Measurements from ENCODE around the gene MLC1. TPM values are rescaled to one million over a fixed set of nuclear protein-coding genes. Genes with fewer than 3 reads are reported as not detected.
"Not testable (repeated sequence)": the region's sequence is repeated elsewhere in the genome, so short reads cannot be mapped to it uniquely, and the experiment has no call there.

The MLC1 gene
- total and polyA plus RNA-seq, 5 donors, result 0.14 to 1.2 (median 0.42) TPM; not detected in 1

GRCh38 chr22:50101870-50102565 is 16.8 kb upstream of the MLC1 start:
- intact Hi-C loops (cut with DNase I), result no loop called here
- 75% methylated on average over 10 of the region's 10 CpGs for WGBS
- no peak overlapping the region for H3K4me3 ChIP-seq (ENCODE audit: low read length)
- no peak for ATAC-seq
- H3K27ac ChIP-seq (ENCODE audit: low read length), result no peak overlapping the region
- H3K27me3 ChIP-seq (ENCODE audit: control insufficient read depth, insufficient read depth), result no peaks in the 10 kb centered on the region
- no peak for DNase-seq
- H3K4me1 ChIP-seq (ENCODE audit: control insufficient read depth, insufficient read depth, low read length), result no peaks in the 10 kb centered on the region
- no peaks in the 10 kb centered on the region for H3K9me3 ChIP-seq (ENCODE audit: control insufficient read depth, low read length)

- 89% methylated on average over 3 of the region's 3 CpGs for WGBS
- ATAC-seq, result no peak
- no peak for DNase-seq
- Histone ChIP-seq H3K9me3 (ENCODE audit: control insufficient read depth, low read length) (no peaks in the 10 kb centered on the region), H3K27me3 (ENCODE audit: control insufficient read depth, insufficient read depth) (no peaks in the 10 kb centered on the region), H3K27ac (ENCODE audit: low read length) (no peak overlapping the region), H3K4me1 (ENCODE audit: control insufficient read depth, insufficient read depth, low read length) (no peaks in the 10 kb centered on the region), H3K4me3 (ENCODE audit: low read length) (no peak overlapping the region)
- intact Hi-C loops (cut with DNase I), result no loop called here
Measured at GRCh38 chr22:50098052-50098451, 12.8 kb upstream of the MLC1 start.

- ATAC-seq, result no peak
Measured at GRCh38 chr22:50092342-50092741, 7.1 kb upstream of the MLC1 start.

GRCh38 chr22:50091092-50091768 is 6.0 kb upstream of the MLC1 start:
- 84% methylated on average over 29 of the region's 29 CpGs for WGBS
- no peaks in the 10 kb centered on the region for H3K9me3 ChIP-seq (ENCODE audit: control insufficient read depth, low read length)
- no peak overlapping the region for H3K27ac ChIP-seq (ENCODE audit: low read length)
- ATAC-seq (no peak), DNase-seq (no peak)
- intact Hi-C loops (cut with DNase I), result no loop called here
- H3K27me3 ChIP-seq (ENCODE audit: control insufficient read depth, insufficient read depth), result no peaks in the 10 kb centered on the region
- no peak overlapping the region for H3K4me3 ChIP-seq (ENCODE audit: low read length)
- no peaks in the 10 kb centered on the region for H3K4me1 ChIP-seq (ENCODE audit: control insufficient read depth, insufficient read depth, low read length)

More at GRCh38 chr22:50092342-50092741, 7.1 kb upstream of the MLC1 start:
- intact Hi-C loops (cut with DNase I), result no loop called here
- Histone ChIP-seq H3K27me3 (ENCODE audit: control insufficient read depth, insufficient read depth) (no peaks in the 10 kb centered on the region), H3K9me3 (ENCODE audit: control insufficient read depth, low read length) (no peaks in the 10 kb centered on the region), H3K4me3 (ENCODE audit: low read length) (no peak overlapping the region), H3K27ac (ENCODE audit: low read length) (no peak overlapping the region), H3K4me1 (ENCODE audit: control insufficient read depth, insufficient read depth, low read length) (no peaks in the 10 kb centered on the region)
- DNase-seq, result no peak
- WGBS, result 82% methylated on average over 5 of the region's 5 CpGs

GRCh38 chr22:50090412-50090714 is 5.1 kb upstream of the MLC1 start:
- Histone ChIP-seq H3K27me3 (ENCODE audit: control insufficient read depth, insufficient read depth) (no peaks in the 10 kb centered on the region), H3K9me3 (ENCODE audit: control insufficient read depth, low read length) (no peaks in the 10 kb centered on the region), H3K4me1 (ENCODE audit: control insufficient read depth, insufficient read depth, low read length) (no peaks in the 10 kb centered on the region), H3K27ac (ENCODE audit: low read length) (no peak overlapping the region), H3K4me3 (ENCODE audit: low read length) (no peak overlapping the region)
- intact Hi-C loops (cut with DNase I), result no loop called here
- no peak for DNase-seq
- 90% methylated on average over 22 of the region's 22 CpGs for WGBS
- ATAC-seq, result no peak

GRCh38 chr22:50089682-50090411 is 4.6 kb upstream of the MLC1 start, which contains the start of gene MOV10L1:
Gene MOV10L1 (plus strand): TSS chr22:50090006. CDS start chr22:50090089, 83 bp downstream.
- H3K9me3 ChIP-seq (ENCODE audit: control insufficient read depth, low read length), result no peaks in the 10 kb centered on the region
- DNase-seq (peak; percentile 58 to 84 (median 70)), ATAC-seq (peak; percentile 25 to 65)
- no peak within 1 kb of the TSS for H3K4me3 ChIP-seq (ENCODE audit: low read length)
- no peaks in the 10 kb centered on the region for H3K27me3 ChIP-seq (ENCODE audit: control insufficient read depth, insufficient read depth)
- WGBS, result 37% methylated on average over 83 of the region's 83 CpGs
- no peaks in the 10 kb centered on the region for H3K4me1 ChIP-seq (ENCODE audit: control insufficient read depth, insufficient read depth, low read length)
- intact Hi-C loops (cut with DNase I), result no loop called here
- H3K27ac ChIP-seq (ENCODE audit: low read length), result no peak within 1 kb of the TSS

- intact Hi-C loops (cut with DNase I), result no loop called here
- H3K27me3 ChIP-seq (ENCODE audit: control insufficient read depth, insufficient read depth), result no peaks in the 10 kb centered on the region
- H3K9me3 ChIP-seq (ENCODE audit: control insufficient read depth, low read length), result no peaks in the 10 kb centered on the region
- no peak overlapping the region for H3K27ac ChIP-seq (ENCODE audit: low read length)
- 77% methylated on average over 11 of the region's 11 CpGs for WGBS
- DNase-seq, result no peak
- peaks cover 2% of the 10 kb centered on the region for H3K4me1 ChIP-seq (ENCODE audit: control insufficient read depth, insufficient read depth, low read length)
- H3K4me3 ChIP-seq (ENCODE audit: low read length), result no peak overlapping the region
- no peak for ATAC-seq
Measured at GRCh38 chr22:50089231-50089630, 4.0 kb upstream of the MLC1 start.

- Histone ChIP-seq H3K9me3 (ENCODE audit: control insufficient read depth, low read length) (no peaks in the 10 kb centered on the region), H3K27ac (ENCODE audit: low read length) (no peak overlapping the region), H3K27me3 (ENCODE audit: control insufficient read depth, insufficient read depth) (no peaks in the 10 kb centered on the region), H3K4me3 (ENCODE audit: low read length) (no peak overlapping the region), H3K4me1 (ENCODE audit: control insufficient read depth, insufficient read depth, low read length) (peaks cover 2% of the 10 kb centered on the region)
- DNase-seq (no peak), ATAC-seq (no peak)
- WGBS, result 95% methylated on average over 12 of the region's 12 CpGs
- intact Hi-C loops (cut with DNase I), result no loop called here
Measured at GRCh38 chr22:50088096-50088495, 2.9 kb upstream of the MLC1 start.

GRCh38 chr22:50087646-50088045 is 2.4 kb upstream of the MLC1 start:
- Histone ChIP-seq H3K9me3 (ENCODE audit: control insufficient read depth, low read length) (no peaks in the 10 kb centered on the region), H3K27me3 (ENCODE audit: control insufficient read depth, insufficient read depth) (no peaks in the 10 kb centered on the region), H3K4me3 (ENCODE audit: low read length) (no peak overlapping the region), H3K4me1 (ENCODE audit: control insufficient read depth, insufficient read depth, low read length) (peaks cover 2% of the 10 kb centered on the region), H3K27ac (ENCODE audit: low read length) (no peak overlapping the region)
- DNase-seq (no peak), ATAC-seq (no peak)
- WGBS, result 92% methylated on average over 12 of the region's 12 CpGs
- intact Hi-C loops (cut with DNase I), result no loop called here

- H3K27me3 ChIP-seq (ENCODE audit: control insufficient read depth, insufficient read depth); H3K27ac ChIP-seq (ENCODE audit: low read length); H3K4me3 ChIP-seq (ENCODE audit: low read length); H3K4me1 ChIP-seq (ENCODE audit: control insufficient read depth, insufficient read depth, low read length); H3K9me3 ChIP-seq (ENCODE audit: control insufficient read depth, low read length); ATAC-seq; intact Hi-C loops (cut with DNase I); DNase-seq: not testable (repeated sequence)
- 78% methylated on average over 4 of the region's 4 CpGs for WGBS
Measured at GRCh38 chr22:50086975-50087374, 1.7 kb upstream of the MLC1 start.

- intact Hi-C loops (cut with DNase I), result no loop called here
- WGBS, result 61% methylated on average over 5 of the region's 5 CpGs
- ATAC-seq (peak in 1 of 2 donors; percentile 34), DNase-seq (no peak)
- Histone ChIP-seq H3K27me3 (ENCODE audit: control insufficient read depth, insufficient read depth) (no peaks in the 10 kb centered on the region), H3K9me3 (ENCODE audit: control insufficient read depth, low read length) (no peaks in the 10 kb centered on the region), H3K27ac (ENCODE audit: low read length) (no peak overlapping the region), H3K4me3 (ENCODE audit: low read length) (no peak overlapping the region), H3K4me1 (ENCODE audit: control insufficient read depth, insufficient read depth, low read length) (peaks cover 2% of the 10 kb centered on the region)
Measured at GRCh38 chr22:50086526-50086925, 1.3 kb upstream of the MLC1 start.

Data from right cardiac atrium (tissue), 5 donors.